HG02623 (cell line): ENCODE results near the gene NECTIN1.
"Not testable (repeated sequence)": the region's sequence is repeated elsewhere in the genome, so short reads cannot be mapped to it uniquely, and the experiment has no call there.

Experiments
- ATAC-seq: cut with Tn5 transposase; IDR thresholded peaks from one replicate; pipeline ENCODE4 v1.9.1; 2021; ENCODE audit warnings: moderate library complexity; ENCODE audit not compliant: unreplicated experiment

Gene NECTIN1

DNA sequence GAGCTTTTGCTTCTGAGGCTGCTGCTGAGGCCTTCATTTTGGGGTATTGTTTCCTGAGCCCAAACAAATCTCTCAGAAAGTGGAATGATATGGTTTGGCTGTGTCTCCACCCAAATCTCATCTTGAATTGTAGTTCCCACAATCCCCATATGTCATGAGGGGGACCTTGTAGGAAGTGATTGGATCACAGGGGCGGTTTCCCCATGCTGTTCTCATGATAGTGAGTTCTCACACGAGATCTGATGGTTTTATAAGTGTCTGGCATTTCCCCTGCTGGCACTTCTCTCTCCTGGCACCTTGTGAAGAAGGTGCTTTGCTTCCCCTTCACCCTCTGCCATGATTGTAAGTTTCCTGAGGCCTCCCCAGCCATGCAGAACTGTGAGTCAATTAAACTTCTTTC, 133.1 kb downstream of the NECTIN1 start:
- ATAC-seq = not testable (repeated sequence)

DNA sequence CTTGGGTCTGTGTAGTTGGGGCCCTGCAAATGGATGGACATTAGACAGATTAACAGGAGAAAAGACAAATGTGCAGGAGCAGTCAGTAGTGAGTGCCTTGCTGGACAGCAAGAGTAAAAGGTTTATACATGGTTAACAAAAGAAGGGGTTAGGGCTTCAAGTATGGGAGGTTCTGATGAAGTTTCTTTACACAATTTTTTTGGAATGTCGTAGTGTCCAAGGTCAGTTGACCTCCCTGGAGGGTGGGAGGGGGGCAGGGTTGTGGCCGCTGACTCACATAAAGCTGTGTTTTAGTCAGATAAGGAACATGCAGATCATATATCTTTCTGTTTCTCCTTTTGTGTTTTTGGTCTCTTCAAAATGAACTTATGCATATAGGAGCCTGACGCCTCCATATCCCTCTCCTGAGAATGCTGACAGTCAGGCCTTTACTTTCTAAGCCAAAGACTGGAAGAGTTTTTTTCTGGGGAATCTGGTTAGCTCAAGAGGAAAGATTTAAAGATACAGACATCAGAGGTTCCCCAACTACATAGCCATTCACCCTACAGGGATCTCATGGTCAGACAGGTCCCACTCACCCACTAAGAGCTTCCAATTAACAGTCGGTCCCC, 134.3 kb downstream of the NECTIN1 start:
- ATAC-seq = no peak

DNA sequence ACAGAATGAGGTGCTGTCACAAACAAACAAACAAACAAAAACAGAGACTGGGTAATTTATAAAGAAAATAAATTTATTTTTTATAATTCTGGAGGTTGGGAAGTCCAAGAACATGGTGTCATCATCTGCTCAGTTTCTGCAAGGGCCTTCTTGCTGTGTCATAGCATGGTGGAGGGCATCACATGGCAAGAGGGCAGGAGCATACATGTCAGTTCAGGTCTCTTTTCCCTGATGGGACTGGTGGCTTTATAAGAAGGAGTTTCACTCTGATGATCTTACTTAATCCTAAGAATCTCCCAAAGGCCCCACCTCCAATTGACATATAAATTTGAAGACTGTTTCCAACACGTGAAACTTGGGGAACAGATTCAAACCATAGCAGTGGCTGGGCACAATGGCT, 135.7 kb downstream of the NECTIN1 start:
- ATAC-seq = no peak

DNA sequence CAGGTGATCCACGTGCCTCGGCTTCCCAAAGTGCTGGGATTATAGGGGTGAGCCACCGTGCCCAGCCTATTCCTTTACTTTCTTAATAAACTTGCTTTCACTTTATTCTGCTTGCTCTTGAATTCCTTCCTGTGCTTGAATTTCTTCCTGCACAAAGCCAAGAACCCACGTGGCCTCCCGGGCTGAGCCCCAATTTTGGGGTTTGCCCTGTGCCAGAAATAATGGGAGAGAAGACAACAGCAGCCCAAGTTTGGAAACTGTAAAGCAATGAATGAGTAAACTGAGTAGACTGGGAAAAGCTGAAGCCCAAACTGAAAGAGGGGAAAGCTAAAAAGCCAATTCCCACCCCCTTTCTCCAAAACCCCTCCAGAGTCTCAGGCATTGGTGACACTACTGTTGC, 136.4 kb downstream of the NECTIN1 start:
- ATAC-seq = no peak

DNA sequence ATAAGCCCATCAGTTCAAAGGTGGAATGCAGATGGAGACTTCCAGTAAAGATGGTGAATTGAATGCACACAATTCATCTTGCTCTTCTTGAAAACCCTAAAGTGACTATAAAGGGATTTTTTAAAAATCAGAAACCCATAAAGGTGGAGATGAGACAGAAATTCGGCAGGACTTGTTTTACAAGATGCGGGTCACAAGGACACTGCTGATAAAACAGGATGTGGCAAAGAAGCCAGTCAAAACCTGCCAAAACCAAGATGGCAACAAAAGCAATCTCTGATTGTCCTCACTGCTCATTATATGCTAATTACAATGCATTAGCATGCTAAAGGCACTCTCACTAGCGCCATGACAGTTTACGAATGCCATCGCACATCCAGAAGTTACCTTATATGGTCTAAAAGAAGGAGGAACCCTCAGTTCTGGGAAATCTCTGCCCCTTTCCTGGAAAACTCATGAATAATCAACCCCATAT, 137.1 kb downstream of the NECTIN1 start:
- no peak for ATAC-seq

DNA sequence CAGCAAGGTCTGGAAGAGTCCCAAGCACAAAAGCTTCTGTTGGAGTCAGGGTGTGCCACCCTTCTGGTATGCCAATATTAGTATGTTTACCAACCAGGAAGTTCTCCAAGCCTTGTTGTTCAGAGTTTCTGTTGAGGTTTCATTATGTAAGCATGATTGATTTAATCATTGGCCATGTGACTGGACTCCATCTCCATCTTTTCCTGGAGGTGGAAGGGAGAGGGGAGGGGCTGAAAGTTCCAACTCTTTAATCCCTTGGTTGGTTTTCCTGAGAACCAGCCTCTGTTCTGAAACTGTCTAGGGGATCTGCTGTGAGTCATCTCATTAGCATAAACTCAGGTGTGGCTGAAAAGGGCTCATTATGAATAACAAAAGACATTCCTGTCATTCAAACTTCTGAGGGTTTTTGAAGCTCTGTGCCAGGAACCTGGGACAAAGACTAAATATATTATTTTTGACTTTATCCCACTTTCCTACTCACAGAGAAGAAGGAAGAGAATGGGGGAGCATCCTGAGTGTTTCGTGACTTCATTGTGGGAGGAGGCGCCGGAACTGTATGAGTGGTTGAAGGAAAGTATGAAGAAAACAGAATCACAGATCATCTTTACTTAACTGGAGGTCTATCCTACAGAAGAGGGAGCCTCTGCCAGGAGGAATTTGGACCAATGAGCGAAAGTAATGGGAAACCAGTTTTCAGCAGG, 138.2 kb downstream of the NECTIN1 start:
- ATAC-seq = no peak

DNA sequence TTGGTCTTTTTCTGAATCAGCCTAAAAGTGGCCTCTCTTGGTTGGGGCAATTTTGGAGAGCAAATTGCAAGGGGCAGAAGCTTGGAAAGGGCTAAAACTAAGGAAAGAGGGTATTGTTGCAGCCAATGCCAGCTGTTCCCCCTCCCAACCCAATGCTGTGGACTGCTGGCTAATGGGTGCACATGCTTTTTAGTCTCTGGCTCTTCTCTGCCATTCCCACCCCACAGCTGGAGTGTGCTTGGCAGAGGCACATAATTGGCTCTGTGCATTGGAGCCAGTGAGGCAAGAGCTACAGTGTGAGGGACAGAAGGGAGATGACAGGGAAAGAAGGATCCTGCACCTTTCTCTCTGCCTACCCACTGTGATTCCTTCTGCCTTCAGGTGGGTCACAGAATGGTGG, 140.0 kb downstream of the NECTIN1 start:
- no peak for ATAC-seq
